OCI-LY7 (cell line): Measurements from ENCODE around the gene NAA80.

ENCODE experiments used
- CTCF ChIP-seq: fragments of 200-600 bp; sonication (generic); conservative IDR thresholded peaks from 2 replicates; pipeline ENCODE4 v1.5.1; 2014; ENCODE audit warnings: mild to moderate bottlenecking, antibody characterized with exemption, low read length, moderate library complexity, mixed read lengths
- EZH2phosphoT487 ChIP-seq: fragments of 200-600 bp; sonication (generic); IDR thresholded peaks from 2 replicates; pipeline ENCODE4 v1.6.1; 2018; ENCODE audit warnings: low read depth, borderline replicate concordance, mild to moderate bottlenecking, mixed run types, antibody characterized with exemption, low read length, moderate library complexity, mixed read lengths

DNA sequence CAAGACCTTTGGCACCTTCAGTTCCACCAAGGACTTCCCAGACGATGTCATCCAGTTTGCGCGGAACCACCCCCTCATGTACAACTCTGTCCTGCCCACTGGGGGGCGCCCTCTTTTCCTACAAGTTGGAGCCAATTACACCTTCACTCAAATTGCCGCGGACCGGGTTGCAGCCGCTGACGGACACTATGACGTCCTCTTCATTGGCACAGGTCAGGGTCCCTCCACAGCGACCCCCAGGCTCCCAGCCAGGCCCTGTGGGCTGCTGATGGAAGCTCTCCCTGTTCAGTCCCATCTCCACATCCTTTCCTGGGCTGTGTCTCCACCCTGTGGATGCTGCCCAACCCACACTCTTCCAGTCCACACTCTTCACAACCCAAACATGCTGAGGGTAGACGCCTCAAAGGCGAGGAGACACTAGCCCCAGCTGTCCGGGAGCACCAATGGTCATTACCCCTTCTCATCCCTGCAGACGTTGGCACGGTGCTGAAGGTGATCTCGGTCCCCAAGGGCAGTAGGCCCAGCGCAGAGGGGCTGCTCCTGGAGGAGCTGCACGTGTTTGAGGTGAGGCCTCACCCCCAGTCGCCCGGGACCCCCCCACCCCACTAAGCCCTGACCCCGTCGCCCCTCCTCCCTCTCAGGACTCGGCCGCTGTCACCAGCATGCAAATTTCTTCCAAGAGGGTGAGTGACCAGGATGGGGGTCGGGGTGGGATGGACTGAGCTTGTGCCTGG, 24.7 kb downstream of the NAA80 start:
- TF ChIP-seq CTCF (peak; percentile 97), EZH2phosphoT487 (no peak)
